ENCODE measurements around the gene SLC2A11. TPM values are rescaled to one million over a fixed set of nuclear protein-coding genes. Genes with fewer than 3 reads are reported as not detected.

The SLC2A11 gene
- total RNA-seq, 2 experiments from 2014 or later = 16.4 to 50.2 TPM

DNA sequence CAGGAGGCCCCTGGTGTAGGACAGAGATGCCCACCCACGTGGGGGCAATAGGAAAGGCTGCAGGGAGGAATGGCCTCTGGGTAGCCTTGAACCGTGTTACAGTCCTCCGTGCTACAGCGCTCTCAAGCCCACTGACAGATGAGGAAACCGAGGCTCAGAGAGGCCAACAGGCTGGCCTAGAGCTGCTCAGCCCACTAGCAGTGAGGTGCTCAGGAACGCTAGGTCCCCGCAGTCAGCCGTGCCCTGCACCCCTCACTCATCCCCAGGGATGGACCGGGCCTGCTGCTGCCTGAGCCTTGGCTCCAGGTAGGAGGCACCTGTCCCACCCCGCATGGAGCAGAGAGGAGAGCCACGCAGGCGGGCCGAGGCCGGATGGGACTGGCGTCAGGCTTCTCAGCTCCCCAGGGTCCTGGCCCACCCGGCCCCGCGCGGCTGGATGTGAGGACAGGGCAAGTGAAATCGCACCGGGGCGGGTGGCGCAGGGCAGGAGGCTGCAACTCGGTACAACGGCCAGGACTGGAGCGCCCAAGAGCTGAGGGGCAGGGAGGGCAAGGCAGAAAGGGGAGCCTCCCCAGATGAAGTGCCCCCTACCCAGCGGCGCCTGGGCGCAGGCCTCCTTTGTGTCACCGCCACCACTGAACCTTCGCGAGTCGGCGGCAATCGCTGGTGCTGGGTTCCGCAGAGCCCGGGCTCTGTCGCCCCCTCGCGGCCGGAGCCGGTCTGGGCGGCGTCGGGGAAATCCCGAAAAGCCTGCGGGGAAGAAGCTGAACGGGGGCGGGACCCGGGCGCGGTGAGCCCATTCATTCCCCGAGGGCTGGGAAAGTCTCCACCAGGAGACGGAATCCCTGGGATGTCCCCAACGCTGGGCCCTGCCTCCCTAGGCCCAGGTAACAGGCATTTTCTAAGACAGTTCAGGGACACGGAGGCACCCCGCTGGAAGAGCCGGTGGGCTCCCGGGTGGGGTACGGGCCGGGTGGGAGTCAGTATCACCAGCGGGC is 8.4 kb upstream of the SLC2A11 start:
- Histone ChIP-seq H4K20me1 (ENCODE audit: insufficient read depth, low read length) (no peaks in the 10 kb centered on the region), H3K4me1 (ENCODE audit: insufficient read depth, low read length, poor library complexity, severe bottlenecking) (peaks cover 75% of the 10 kb centered on the region), H3K79me2 (ENCODE audit: insufficient read depth, low read depth, low read length) (no peaks in the 10 kb centered on the region), H2AFZ (ENCODE audit: low read length) (peak overlapping the region; percentile 58; the same call in 1 of the 2 replicates), H3K9me3 (ENCODE audit: low read length) (no peaks in the 10 kb centered on the region), H3K36me3 (ENCODE audit: insufficient read depth, low read length) (no peaks in the 10 kb centered on the region), H3K9me2 (ENCODE audit: insufficient read depth, low read length) (no peaks in the 10 kb centered on the region), H3K27ac (ENCODE audit: low read depth, low read length, poor library complexity, severe bottlenecking) (peak overlapping the region; percentile 82), H3K4me2 (ENCODE audit: low read length) (peak overlapping the region; percentile 76), H3K4me3 (ENCODE audit: low read depth, low read length, poor library complexity, severe bottlenecking) (peak overlapping the region; percentile 54)
- intact Hi-C loops (cut with micrococcal nuclease; ENCODE audit: unreplicated experiment) = loop anchor here (5.0 to 10.0 kb wide), 3 partner anchors 97 to 305 kb away; partner anchors contain the start of genes VPREB3 and ZNF70
- DNase-seq (ENCODE audit: low spot score) = peak; percentile 86
- TF ChIP-seq, protein P1, sequence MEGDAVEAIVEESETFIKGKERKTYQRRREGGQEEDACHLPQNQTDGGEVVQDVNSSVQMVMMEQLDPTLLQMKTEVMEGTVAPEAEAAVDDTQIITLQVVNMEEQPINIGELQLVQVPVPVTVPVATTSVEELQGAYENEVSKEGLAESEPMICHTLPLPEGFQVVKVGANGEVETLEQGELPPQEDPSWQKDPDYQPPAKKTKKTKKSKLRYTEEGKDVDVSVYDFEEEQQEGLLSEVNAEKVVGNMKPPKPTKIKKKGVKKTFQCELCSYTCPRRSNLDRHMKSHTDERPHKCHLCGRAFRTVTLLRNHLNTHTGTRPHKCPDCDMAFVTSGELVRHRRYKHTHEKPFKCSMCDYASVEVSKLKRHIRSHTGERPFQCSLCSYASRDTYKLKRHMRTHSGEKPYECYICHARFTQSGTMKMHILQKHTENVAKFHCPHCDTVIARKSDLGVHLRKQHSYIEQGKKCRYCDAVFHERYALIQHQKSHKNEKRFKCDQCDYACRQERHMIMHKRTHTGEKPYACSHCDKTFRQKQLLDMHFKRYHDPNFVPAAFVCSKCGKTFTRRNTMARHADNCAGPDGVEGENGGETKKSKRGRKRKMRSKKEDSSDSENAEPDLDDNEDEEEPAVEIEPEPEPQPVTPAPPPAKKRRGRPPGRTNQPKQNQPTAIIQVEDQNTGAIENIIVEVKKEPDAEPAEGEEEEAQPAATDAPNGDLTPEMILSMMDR (conservative IDR thresholded peaks at IDR 0.05; ENCODE audit: low read length) = peak; percentile 90
- TF ChIP-seq EZH2phosphoT487 (IDR thresholded peaks at IDR 0.05; ENCODE audit: borderline replicate concordance, low read depth, low read length) = no peak
- ChIA-PET CTCF (ENCODE audit: unreplicated experiment) (interaction anchor here (0.6 to 2.1 kb wide), 11 partner anchors 8 to 335 kb away, joined by 3 to 7 read pairs (median 3); partner anchors contain the start of genes MMP11, SLC2A11 and SMARCB1), POLR2A (interaction anchor here (1.1 to 1.6 kb wide), 4 partner anchors 9 to 95 kb away, joined by 4 to 5 read pairs (median 4); partner anchors contain the start of gene VPREB3)
- no TSS peak for BruUV-seq (replicated peaks)

DNA sequence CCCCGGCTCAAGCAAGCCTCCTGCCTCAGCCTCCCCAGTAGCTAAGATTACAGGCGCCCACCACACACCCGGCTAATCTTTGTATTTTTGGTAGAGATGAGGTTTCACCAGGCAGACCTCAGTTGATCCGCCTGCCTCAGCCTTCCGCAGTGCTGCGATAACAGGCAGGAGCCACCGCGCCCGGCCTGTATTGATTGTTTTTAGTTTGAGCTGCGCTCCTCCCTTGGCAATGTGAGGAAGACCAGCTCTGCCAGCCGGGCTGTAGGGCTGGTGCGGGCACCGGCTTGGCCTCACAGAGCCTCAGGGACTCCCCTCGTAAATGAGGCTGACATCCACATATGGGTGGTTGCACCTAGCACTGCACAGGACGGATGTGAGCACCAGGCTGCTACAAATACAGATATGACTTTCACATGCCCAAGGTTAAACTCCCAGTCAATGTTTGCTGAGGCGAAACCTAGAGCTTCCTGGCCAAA is 7.5 kb upstream of the SLC2A11 start:
- DNase-seq (ENCODE audit: low spot score) = peak; percentile 63
- no peak overlapping the region for H3K4me3 ChIP-seq (ENCODE audit: low read depth, low read length, poor library complexity, severe bottlenecking)
- ChIA-PET CTCF (ENCODE audit: unreplicated experiment) (interaction anchor here (0.6 to 2.1 kb wide), 10 partner anchors 7 to 336 kb away, joined by 3 to 7 read pairs (median 4); partner anchors contain the start of genes MMP11 and SLC2A11), POLR2A (interaction anchor here (0.8 to 1.6 kb wide), 5 partner anchors 9 to 95 kb away, joined by 4 to 9 read pairs (median 5); partner anchors contain the start of genes CHCHD10, MIF and VPREB3)
- intact Hi-C loops (cut with micrococcal nuclease; ENCODE audit: unreplicated experiment) = loop anchor here (10.0 kb wide), 1 partner anchor 305 kb away; no protein-coding TSS in a partner anchor
- no peaks in the 10 kb centered on the region for H3K79me2 ChIP-seq (ENCODE audit: insufficient read depth, low read depth, low read length)
- H3K9me3 ChIP-seq (ENCODE audit: low read length) = no peaks in the 10 kb centered on the region
- H3K9me2 ChIP-seq (ENCODE audit: insufficient read depth, low read length) = no peaks in the 10 kb centered on the region
- H3K36me3 ChIP-seq (ENCODE audit: insufficient read depth, low read length) = no peaks in the 10 kb centered on the region
- peaks cover 66% of the 10 kb centered on the region for H3K4me1 ChIP-seq (ENCODE audit: insufficient read depth, low read length, poor library complexity, severe bottlenecking)
- BruUV-seq (replicated peaks) = no TSS peak
- no peaks in the 10 kb centered on the region for H4K20me1 ChIP-seq (ENCODE audit: insufficient read depth, low read length)
- peak overlapping the region; percentile 72 for H3K4me2 ChIP-seq (ENCODE audit: low read length)
- TF ChIP-seq, protein P1 (conservative IDR thresholded peaks at IDR 0.05; ENCODE audit: low read length) = no peak
- TF ChIP-seq EZH2phosphoT487 (IDR thresholded peaks at IDR 0.05; ENCODE audit: borderline replicate concordance, low read depth, low read length) = no peak
- peak overlapping the region; percentile 34; the same call in 1 of the 2 replicates for H2AFZ ChIP-seq (ENCODE audit: low read length)
- H3K27ac ChIP-seq (ENCODE audit: low read depth, low read length, poor library complexity, severe bottlenecking) = peak overlapping the region; percentile 21

Data from OCI-LY7 (cell line).